Left forelimb (tissue), 1 donor: Measurements from ENCODE around the gene ZP3.
"Not testable (repeated sequence)": the region's sequence is repeated elsewhere in the genome, so short reads cannot be mapped to it uniquely, and the experiment has no call there.

Source experiments
- DNase-seq: peaks from one replicate; pipeline ENCODE4 v3.0.0-alpha.2; 2018; ENCODE audit warnings: low spot score

The ZP3 gene

DNA sequence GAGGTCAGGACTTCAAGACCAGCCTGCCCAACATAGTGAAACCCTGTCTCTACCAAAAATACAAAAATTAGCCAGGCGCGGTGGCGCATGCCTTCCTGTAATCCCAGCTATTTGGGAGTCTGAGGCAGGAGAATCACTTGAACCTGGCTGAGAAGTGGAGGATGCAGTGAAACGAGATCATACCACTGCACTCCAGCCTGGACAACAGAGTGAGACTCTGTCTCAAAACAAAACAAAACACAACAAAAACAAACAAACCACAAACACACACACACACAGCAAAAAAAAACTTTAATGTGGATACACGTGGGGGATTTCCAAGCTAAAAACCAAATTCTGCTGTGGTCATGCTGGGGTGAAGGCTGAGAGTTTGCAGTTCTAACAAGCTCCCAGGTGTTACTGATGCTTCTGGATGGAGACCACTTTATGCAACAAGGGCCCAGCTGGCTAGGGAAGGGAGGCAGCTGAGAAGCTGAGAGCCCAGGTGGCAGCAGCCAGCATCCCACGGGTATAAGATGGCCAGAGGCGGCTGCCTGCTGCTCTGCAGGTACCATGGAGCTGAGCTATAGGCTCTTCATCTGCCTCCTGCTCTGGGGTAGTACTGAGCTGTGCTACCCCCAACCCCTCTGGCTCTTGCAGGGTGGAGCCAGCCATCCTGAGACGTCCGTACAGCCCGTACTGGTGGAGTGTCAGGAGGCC is at the start of gene ZP3:
Gene ZP3, plus strand, starts transcription at position 538 of the 699 bp plus-strand sequence. Its CDS starts 15 bp downstream, at position 553.
- no peak for DNase-seq

DNA sequence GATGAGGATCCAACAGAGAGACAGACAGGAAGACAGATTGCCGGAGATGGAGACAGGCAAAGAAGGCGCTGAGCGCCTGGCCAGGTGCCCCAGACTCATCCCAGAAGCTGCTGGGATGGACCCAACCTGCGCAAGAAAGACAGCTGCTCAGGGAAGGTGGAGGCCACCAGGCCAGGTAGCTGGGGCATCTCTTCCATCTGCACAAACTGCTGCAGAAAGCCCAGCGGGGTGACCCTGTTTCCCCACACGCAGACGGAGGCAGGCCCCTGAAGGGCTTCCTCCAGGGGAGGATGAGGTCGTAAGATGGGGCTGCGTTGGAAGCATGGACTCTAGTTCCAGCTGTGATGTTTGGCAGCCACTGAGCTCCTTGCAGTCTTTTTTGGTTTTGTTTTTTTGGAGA is 49.5 kb upstream of the ZP3 start:
- DNase-seq = no peak

DNA sequence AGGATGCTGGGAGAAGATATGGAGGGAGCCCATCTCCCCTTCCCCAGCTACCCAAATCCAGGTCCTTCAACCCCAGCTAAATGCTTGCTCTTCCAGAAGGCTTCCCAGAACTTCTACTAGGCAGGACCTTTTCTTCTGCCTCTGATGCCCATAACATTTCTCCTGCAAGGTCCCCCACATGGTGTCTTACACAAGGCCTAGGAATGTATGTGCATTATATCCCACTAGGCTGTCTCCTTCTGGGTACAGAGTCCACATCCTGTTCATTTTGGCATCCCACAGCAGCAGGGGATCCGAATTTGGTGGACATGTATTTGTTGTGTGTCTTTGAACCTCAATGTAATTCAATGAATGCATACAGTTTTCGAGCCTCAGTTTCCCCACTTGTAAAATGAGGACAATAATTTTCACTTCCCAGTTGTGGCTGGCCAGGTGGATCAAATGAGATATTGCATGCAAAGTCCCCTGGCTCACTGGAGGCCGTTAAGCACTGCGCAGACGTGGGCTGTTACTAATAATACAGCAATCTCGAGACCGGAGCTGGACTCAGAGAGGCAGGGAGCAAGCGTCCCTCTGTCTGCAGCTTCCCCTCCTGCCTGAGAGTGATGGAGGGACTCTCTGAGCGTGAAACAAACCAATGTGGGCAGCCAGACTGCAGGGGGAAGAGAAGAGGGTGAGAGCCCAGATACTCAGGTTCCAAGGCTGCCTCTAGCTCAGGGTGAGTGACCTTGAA is 47.4 kb upstream of the ZP3 start:
- no peak for DNase-seq

DNA sequence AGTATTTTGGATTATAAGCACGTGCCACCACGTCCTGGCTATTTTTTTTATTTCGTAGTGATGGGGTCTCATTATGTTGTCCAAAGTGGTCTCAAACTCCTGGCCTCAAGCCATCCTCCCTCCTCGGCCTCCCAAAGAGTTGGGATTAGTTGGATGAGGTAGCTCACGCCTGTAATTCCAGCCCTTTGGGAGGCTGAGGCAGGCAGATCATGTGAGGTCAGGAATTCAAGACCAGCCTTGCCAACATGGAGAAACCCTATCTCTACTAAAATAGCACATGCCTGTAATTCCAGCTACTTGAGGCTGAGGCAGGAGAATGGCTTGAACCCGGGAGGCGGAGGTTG is 44.2 kb upstream of the ZP3 start:
- no peak for DNase-seq

DNA sequence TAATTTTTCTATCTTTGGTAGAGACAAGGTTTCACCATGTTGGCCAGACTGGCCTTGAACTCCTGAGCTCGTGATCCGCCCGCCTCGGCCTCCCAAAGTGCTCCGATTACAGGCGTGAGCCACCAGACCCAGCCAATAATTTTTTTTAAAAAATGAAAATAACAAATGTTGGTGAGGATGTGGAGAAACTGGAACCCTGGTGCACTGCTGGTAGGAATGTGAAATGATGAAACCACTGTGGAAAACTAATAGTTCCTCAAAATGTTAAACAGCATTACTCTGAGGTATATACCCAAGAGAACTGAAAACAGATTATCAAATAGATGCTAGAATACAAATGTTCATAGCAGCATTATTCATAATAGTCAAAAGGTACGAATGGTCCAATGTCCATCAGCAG is 42.9 kb upstream of the ZP3 start:
- no peak for DNase-seq

DNA sequence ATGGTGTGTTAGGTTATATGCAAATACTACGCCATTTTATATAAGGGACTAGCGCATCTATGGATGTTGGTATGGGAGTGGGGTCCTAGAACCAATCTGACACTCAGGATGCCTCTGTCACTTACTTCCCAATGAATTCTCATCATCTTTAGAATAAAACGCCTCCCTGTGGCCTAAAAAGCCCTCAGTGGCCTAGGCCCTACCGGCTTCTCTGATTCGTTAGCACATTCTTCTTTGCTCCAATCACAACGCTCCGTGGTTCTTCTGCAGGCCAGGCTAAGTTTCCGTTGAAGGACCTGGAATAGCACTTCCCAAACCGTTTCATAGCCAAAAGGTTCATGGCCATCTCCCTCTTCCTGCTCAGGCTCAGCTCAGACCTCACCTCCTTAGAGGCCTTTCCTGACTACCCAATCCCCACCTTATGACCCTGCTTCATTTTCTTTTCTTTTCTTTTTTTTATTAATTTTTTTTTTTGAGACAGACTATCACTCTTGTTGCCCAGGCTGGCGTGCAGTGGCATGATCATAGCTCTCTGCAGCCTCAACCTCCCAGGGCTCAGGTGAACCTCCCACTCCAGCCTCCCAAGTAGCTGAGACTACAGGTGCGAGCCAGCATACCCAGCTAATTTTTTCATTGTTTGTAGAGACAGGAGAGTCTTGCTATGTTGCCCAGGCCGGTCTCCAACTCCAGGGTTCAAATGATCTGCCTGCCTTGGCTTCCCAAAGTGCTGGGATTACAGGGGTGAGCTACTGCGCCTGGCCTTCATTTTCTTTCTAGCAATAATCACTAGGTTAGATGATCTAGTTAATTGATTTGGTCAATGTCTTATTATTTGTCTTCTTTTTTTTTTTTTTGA is 41.4 kb upstream of the ZP3 start:
- DNase-seq = no peak

DNA sequence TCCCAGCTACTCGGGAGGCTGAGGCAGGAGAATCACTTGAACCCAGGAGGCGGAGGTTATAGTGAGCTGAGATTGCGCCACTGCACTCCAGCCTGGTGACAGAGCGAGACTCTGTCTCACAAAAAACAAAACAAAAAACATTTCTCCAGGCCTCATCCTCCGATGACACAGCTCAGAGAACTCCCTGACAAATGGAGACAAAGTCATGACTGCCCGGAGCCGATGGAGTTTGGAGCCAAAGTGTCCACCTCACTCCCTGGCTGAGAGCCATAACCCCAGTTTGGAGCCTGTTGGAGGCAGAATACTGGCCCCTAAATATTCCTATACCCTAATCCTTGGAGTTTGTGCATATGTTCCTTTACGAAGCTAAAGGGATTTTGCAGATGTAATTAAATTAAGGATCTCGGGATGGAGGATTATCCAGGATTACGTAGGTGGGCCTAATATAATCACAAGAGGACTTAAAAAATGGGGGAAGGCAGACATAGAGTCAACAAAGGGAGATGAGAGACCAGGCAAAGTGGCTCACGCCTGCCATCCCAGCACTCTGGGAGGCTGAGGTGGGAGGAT is 38.0 kb upstream of the ZP3 start:
- DNase-seq = no peak

DNA sequence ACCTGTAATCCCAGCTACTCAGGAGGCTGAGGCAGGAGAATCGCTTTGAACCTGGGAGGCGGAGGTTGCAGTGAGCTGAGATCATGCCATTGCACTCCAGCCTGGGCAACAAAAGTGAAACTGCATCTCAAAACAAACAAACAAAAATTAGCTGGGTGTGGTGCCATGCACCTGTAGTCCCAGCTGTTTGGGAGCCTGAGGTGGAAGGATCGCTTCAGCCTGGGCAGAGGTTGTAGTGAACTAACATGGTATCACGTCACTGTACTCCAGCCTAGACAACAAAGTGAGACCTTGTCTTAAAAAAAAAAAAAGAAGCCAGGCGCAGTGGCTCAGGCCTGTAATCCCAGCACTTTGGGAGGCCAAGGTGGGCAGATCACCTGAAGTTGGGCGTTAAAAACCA is 37.0 kb upstream of the ZP3 start:
- not testable (repeated sequence) for DNase-seq

DNA sequence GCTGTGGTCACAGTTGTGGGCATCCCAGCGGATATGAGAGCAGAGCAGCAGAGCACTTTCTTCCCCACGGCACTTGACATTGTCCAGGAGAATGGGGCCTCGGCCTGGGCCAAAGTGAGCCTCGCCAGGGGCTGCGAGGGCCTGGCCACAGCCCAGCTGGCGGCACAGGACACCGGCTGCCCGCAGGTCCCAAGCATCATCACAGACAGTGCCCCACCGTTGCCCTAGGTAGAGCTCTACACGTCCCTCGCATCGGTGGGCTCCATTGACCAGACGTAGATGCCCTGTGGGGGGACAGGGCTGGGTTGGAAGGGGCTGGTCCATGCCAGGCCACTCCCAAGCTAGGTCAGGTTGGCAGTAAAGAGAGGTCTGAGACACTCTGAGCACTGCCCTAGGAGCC is 34.7 kb upstream of the ZP3 start:
- no peak for DNase-seq

DNA sequence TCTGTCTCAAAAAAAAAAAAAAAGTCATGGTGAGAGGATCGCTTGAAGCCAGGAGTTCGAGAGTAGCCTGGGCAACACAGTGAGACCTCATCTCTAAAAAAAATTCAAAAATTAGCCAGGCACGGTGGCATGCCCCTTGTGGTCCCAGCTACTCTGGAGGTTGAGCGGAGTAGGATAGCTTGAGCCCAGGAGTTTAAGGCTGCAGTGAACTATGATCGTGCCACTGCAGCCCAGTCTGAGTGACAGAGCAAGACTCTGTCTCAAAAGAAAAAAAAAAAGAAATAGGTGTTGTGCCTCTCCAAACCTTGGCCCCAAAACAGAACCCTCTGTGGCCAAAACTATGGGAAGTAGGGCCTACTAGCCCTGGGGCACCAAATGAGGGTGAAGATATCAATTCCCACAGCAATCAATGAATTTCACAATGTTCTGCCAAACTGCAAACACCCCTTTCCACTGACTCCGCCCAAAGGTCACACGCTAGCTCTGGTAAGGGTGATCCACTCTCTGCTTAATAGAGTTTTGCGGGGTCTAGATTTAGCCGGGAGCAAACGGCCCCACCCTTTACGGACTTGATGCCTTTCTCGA is 32.1 kb upstream of the ZP3 start:
- DNase-seq = no peak

DNA sequence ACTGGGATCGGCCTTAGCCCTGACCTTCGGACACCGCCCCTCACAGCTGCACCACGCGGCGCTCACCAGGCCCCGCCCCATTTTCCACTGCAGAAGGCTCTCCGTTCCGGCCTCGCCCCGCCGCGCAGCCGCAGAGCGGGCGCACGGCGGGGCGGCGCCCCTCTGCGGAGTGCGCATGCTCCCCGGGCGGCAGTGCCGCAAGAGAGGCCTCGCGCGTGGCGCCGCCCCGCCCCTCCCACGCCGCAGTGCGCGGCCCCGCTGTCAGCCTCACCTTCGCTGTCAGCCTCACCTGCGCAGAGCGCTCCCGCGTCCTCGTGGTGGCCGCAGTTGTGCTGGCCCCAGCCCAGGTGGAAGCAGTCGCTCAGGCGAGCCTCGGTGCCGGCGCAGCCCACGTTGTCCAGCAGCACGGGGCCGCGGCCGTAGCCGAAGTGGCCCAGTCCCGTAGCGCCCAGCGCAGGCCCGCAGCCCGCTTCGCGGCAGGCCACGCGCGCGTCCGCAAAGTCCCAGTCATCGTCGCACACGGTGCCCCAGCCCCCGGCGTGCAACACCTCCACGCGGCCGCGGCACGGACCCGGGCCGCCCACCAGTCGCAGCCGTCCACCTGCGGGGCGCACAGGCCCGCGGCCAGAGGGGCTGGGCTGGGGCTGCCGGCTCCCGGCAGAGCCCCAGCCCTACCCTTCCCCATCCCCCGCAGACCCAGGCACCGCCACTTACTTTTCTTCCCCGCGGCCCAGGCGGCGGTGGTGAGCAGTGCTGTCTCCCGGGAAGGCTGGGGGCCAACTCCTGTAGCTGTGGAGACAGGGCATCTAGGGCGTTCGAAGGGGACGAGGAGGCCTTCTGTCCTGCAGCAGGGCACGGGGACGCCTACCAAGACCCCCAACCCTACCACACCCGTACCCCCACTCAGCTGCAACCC is 31.4 kb upstream of the ZP3 start:
- DNase-seq = peak; percentile 94

DNA sequence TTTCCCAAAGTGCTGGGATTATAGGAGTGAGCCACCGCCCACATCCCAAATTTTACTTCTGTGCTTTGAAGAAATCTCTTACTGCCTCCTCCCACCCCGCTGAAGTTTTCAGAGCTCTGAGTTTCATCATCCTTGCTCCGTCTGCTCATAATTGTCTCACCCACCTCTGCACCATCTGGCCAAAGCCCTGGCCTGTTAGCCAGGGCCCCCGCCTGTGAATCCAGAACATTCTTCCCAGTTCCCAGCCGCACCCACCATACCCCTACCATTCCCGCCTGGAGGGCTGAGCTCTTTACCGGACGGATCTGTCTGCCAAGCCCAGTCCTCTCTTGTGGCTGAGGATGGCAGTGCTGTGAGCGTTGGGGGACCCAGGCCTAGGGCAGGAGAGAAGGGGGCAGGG is 29.8 kb upstream of the ZP3 start:
- DNase-seq = no peak

DNA sequence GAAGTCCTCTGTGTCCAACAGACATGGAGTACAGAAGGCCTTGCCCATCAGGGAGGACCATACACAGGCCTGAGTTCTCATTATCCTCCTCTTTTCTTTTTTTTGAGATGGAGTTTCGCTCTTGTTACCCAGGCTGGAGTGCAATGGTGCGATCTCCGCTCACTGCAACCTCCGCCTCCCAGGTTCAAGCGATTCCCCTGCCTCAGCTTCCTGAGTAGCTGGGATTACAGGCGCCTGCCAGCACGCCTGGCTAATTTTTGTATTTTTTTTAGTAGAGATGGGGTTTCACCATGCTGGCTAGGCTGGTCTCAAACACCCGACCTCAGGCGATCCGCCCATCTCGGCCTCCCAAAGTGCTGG is 29.2 kb upstream of the ZP3 start:
- not testable (repeated sequence) for DNase-seq

DNA sequence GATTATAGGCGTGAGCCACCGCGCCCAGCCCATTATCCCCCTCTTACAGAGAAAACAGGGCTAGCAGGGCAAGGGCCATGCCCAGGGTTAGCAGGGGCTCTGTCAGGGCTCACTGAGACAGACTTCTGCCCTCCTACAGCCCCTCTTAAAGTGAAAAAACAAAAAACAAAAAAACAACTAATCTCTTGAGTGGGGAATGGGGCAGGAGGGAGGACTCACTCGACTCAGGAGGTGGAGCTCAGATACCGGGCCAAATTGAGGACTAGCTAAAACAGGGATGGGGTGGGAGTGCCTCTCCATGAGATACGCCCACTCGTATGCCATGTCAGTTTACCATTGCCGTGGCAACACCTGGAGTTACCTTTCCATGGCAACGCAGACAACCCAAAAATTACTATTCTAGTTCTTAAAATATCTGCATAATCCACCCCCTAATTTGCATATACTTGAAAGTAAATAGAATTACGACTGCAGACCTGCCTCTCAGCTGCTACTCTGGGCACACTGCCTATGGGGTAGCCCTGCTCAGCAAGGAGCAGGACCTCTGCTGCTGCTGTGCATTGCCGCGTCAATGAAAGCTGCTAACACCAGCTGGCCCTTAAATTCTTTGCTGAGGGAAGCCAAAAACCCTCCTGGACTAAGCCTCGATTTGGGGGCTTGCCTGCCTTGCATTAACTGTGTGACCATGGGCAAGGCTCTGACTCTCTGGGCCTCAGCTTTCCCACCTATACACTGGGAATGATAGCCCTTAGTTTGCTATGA is 28.6 kb upstream of the ZP3 start:
- no peak for DNase-seq

DNA sequence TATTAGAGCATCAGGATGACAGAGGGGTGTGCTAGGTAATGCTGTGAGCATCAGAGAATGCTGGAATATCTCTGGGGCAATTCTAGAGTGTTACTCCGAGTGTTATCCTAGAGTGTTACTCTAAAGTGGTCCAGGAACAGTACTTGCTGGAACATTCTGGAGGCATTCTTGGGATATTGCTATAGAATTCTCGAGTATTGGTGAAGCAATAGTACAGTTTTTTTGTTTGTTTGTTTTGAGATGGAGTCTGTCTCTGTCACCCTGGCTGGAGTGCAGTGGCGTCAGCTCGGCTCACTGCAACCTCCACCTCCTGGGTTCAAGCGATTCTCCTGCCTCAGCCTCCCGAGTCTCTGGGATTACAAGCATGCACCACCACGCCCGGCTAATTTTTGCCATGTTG is 27.9 kb upstream of the ZP3 start:
- no peak for DNase-seq

DNA sequence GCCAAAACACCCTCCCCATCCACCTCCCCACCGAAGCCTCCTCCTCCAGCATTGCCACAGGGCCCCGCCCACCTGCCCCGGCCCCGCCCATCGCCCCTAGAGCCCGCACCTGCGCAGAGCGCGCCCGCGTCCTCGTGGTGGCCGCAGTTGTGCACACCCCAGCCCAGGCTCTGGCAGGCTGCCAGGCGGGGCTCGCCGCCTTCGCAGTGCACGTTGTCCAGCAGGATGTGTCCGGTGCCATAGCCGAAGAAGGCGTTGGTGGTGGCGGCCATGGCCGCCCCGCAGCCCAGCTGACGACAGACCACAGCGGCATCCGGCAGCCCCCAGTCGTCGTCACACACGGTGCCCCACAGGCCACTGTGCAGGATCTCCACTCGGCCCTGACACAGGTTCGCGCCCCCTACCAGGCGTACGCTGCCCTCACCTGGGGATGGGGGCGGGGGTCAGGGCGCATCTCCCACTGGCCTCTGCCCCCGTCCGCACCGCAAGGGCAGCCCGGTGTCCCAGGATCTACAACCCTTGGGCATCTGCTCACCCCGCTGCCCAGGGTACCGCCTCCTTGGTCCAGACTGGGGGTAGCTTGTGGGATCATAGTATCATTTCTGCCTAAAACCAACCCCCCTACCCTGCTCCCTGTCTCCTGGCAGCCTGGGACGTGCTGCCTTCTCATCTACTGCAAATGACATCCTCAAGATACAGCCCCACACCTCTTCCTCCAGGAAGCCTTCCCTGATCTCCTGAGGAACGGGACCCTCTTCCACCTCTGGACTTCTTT is 27.2 kb upstream of the ZP3 start:
- peak; percentile 84 for DNase-seq

DNA sequence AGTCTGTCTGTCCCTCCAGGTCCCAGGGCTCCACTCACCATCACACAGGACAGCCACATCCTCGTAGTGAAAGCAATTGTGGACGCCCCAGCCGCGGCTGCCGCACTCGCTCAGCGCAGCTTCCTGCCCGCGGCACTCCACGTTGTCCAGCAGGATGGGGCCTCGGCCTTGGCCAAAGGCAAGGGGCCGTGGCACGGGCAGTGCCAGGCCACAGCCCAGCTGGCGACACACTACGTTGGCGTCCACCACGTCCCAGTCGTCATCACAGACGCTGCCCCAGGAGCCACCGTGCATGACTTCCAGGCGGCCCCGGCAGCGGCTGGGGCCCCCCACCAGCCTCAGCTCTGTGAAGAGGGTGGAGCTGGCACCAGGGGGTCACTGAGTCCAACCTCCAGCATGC is 24.5 kb upstream of the ZP3 start:
- no peak for DNase-seq

DNA sequence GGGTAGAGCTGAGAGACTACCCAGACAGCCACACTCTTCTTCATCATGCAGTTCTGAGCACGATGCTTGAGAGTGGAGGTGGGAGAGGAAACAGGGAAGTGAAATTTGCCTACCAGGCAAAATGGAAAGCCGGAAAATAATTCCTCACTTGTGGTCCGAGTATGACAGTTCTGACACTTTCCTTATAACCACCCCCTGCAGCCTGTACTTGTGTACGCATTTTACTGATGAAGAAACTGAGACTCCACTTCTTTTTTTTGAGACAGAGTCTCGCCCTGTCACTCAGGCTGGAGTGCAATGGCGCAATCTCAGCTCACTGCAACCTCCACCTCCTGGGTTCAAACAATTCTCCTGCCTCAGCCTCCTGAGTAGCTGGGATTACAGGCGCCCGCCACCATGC is 21.7 kb upstream of the ZP3 start:
- not testable (repeated sequence) for DNase-seq

DNA sequence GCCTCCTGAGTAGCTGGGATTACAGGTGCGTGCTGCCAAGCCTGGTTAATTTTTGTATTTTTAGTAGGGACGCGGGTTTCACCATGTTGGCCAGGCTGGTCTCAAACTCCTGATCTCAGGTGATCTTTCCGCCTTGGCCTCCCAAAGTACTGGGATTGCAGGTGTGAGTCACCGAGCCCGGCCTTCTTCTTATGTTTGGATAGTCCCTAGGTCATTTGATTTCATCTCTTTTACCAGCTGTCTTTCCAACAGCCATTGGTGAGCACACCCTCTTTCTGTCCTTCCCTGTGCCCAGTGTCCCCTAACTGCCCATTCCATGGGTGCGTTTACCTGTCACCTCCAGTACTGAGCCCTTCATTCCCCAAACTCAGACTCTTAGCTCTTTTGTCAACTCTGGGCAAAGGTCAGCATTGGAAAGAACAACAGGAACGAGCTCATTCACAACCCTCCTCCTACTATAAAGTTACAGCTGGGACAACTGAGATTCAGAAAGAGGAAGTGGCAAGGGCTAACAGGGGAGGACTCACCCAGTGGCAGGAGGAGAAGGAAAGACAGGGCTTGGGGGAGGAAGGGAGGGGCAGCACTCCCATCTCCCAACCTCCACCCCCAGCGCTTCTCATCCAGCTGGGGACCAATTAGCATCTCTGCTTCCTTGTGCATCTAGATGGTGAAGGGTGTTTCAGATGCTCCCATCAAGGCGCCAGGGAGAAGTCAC is 20.8 kb upstream of the ZP3 start:
- DNase-seq = no peak
